GM12801 (cell line): ENCODE data around the gene PAX6.

ENCODE experiments used
- TF ChIP-seq, protein P1 (sequence below): IDR thresholded peaks from one replicate; pipeline ENCODE4 v1.5.1; 2011; ENCODE audit warnings: control low read depth; ENCODE audit not compliant: insufficient read length; ENCODE audit errors: extremely low read depth

PAX6 gene

DNA sequence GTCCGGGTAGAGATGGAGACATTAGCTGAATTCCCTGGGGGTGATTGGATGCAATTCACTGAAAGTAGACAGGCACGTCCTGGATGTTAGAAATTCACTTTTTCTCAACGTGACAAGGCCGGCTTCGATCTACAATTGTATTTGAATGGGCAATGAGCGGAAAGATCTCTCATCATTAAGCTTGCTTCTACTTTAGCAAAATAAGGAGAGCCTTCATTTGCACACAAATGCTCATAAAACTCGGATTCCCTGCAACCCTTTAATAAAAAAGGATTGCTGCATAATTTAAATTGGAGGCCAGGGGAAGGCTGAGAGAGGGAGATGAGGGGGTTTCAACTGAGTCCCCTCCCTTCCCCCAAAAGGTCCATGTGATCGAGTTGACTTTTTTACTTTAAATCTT lies 10.6 kb upstream of the PAX6 start:
- TF ChIP-seq, protein P1, sequence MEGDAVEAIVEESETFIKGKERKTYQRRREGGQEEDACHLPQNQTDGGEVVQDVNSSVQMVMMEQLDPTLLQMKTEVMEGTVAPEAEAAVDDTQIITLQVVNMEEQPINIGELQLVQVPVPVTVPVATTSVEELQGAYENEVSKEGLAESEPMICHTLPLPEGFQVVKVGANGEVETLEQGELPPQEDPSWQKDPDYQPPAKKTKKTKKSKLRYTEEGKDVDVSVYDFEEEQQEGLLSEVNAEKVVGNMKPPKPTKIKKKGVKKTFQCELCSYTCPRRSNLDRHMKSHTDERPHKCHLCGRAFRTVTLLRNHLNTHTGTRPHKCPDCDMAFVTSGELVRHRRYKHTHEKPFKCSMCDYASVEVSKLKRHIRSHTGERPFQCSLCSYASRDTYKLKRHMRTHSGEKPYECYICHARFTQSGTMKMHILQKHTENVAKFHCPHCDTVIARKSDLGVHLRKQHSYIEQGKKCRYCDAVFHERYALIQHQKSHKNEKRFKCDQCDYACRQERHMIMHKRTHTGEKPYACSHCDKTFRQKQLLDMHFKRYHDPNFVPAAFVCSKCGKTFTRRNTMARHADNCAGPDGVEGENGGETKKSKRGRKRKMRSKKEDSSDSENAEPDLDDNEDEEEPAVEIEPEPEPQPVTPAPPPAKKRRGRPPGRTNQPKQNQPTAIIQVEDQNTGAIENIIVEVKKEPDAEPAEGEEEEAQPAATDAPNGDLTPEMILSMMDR = no peak

DNA sequence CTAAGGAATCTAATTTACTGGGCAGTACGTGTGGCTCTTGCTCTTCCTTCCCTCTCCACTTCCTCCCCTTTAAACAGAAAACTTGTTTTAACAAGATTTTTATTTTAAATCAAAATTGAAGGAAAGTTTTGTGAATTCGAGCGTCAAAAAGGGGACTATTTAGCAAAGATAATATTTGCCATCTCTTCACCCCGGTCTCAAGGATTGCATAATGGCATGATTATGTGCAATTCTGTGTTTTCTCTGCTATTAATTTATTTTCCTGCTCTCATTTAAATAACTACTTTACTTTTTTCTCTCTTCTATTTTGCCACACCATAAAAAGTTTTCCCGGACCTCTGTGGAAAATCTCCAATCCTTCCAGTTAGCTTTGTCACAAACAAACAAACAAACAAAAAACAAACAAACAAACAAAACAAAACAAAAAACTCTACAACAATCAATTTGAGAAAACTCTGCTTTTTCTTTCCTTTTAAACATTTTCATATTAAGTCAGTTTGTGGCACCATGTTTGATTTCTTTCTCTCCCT lies 10.2 kb upstream of the PAX6 start:
- TF ChIP-seq, protein P1 = no peak

DNA sequence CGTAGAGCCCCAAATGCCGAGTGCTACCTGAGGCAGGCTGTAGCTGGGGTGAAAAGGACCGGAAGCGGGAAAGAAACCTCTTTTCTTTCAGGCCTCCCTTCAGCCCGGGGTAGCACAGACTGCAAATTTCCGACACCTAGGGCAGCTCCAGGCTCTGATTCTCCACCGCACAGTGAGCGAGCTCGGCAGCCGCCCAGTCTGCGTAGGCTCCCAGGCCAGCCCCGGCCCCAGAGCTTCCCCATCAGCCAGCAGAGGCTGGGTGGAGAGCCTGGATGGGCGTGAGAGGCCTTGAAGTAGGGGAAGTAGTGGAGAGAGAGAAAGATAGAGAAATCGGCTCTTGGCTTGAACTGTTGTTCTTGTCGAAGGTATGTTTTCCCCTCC lies 9.3 kb upstream of the PAX6 start:
- TF ChIP-seq, protein P1 = no peak

DNA sequence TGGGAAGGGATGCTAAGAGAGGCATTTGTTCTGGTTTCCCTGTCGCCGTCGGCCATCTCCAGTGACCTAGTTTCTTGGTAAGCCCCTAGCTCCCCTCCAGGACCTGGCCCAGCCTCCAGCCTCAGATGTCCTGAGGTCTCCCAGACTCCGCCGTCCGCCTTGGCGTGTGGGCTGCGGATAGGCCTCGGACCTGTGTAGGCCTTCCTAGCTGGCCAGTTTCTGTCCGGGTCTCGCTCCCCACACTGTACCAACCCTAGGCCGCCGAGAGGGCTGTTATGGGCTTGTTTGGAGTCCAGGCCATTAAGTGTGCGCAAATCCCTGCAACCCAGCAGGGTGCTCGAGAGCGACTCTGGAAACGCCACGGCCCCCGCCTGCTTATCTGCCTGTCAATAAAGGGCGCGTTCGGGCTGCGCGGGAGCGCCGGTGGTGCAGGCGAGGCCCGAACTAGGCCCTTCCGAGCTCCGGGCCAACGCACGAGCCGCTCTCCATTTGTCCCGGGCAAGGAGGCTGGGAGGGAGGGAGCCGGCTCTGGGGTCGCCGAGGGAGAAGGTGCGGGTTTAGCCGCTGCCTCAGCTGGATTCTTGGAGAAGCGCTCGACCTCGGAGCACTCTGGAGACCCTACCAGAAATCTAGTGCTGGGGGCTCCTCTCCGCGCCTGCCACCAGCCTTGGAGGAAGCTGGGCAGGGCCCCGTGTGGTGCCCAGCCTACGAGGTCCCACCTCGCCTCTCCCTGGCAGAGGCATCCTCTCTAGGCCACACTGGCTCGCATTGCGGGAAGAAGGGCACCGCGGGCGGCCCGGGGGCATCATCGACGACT lies 8.7 kb upstream of the PAX6 start:
- TF ChIP-seq, protein P1 = no peak

DNA sequence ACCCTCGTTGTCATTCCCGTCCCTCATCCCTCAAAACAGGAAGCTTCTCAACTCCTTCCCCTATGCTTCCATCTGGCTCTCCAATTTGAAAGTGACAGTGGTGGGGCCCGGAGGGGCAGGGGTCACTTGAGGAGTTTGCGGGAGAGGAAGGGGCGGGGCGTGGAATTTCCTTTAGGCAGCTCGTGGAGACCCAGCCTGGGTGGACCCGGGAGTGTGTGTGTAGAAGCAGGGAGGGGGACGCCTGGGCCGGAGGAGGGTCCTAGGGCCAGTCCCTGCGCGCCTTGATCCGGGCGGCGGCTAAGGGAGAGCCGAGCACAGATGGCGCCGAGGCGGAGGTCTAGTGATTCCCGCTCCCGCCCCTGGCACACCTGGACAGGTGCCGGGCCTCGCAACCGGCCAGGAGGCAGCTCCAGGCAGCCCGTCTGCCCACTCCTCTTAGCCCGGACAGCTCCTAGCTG lies 7.8 kb upstream of the PAX6 start:
- TF ChIP-seq, protein P1 = no peak

DNA sequence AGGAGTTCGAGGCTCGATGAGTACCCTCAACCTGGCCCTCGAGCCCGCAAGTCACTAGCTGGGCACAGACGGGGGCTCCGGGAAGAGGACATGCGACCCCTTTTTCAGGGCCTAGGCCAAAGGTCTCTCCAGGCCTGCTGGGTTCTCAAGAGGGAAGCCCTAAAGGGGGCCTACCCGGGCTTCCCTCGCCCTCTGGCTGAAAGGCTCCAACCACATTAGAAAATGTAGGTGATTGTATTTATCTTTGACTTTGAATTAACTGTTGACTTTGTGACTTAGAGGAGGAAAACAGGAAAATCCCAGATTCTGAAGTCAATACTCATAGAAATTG lies 7.3 kb upstream of the PAX6 start:
- TF ChIP-seq, protein P1 = no peak

DNA sequence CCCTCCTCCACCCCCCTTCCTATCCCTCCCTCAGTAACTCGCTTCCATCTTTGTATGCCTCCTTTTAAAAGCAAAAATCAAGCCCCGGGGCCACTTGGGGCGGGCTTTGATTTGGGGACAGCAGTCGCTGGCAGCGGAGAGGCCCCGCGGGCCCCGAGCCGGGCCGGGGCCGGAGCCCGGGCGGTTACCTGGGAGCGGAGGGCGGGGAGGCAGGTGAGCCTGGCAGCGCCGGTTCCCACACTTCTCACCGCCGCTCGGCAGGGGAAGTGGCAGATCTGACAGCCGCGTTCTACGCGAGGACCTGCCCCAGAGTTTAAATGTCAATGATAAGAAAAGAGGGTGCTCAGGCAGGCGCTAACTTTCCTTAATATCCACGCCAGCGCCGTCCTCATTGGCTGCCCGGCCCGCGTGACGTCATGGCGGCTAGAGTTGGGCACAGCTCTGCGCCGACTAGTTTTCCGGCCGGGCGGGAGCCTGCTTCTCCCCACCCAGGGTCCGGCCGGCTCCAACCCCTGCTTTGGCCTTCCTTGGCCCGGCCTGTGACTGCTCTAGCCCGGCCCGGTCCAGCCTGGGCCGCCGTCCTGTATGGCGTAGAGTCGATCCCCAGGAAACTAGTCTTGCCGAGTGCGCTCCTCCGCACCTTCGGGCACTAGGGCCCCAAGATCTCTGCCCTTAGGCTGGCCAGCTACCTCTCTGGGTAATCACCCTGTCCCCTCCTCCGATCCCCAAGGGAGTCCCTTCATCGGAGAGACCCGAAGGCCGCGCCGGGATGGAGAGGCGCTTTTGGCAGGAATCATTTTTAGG lies 6.7 kb upstream of the PAX6 start:
- TF ChIP-seq, protein P1 = no peak
